A549 (cell line): ENCODE results near the gene PSMC3.

Source experiments
- MAX ChIP-seq: IDR thresholded peaks from 2 replicates; pipeline ENCODE4 v1.6.1; 2012
- POLR2A ChIP-seq: IDR thresholded peaks from 2 replicates; pipeline ENCODE4 v1.6.1; 2012; ENCODE audit warnings: mild to moderate bottlenecking, low read length
- TF ChIP-seq, protein P1 (sequence below): fragments of 450-650 bp; IDR thresholded peaks from 2 replicates; pipeline ENCODE4 v1.6.1; 2014; ENCODE audit warnings: antibody characterized with exemption

DNA sequence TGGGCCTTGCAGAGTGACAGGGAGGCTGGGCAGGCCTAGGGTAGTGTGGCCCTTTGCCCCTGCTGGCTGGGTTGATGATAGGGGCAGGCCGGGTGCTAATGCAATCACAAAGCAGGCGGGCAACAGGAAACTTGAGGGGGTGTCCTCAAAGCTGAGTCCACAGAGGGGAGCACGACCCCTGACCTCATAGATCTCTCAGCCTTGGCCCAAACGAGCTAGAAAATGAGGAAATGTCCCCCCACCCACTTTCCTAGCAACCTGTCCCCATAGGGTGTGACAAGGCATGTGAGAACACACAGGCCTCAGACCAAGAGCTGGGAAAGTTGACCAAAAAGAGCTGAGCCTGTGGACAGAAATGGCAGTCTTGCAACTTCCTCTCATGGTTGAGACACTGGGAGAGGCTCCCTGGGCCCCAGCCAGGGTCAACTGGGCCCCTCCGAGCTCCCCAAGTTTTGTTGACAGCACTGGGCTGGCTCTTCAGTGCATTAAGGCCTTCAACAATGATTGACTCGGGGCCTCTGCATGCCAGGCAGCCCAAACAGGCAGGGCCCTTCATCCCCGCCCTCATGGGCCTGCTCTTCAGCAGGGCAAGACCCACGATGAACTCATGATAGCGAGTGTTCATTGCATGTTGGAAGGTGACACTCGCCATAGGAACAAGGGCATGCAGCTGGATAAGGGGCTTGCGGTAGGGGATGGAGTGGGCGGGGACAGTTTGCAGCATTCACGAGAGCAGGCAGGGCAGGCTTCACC is 38.1 kb downstream of the PSMC3 start:
- TF ChIP-seq MAX, result no peak
- TF ChIP-seq, protein P1, sequence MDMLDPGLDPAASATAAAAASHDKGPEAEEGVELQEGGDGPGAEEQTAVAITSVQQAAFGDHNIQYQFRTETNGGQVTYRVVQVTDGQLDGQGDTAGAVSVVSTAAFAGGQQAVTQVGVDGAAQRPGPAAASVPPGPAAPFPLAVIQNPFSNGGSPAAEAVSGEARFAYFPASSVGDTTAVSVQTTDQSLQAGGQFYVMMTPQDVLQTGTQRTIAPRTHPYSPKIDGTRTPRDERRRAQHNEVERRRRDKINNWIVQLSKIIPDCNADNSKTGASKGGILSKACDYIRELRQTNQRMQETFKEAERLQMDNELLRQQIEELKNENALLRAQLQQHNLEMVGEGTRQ, result no peak
- no peak for TF ChIP-seq POLR2A
